ENCODE data around the gene SCART1. TPM values are rescaled to one million over a fixed set of nuclear protein-coding genes. Genes with fewer than 3 reads are reported as not detected.

Gene SCART1
- total RNA-seq, 1 experiment from 2014 or later = 3.7 TPM

GRCh38 chr10:133471300-133472109 is 17.8 kb downstream of the SCART1 start:
- ChIA-PET RAD21 (ENCODE audit: low non-redundant PET in 1 of 2, low total read pairs in 2 of 2, uncharacterized antibody in 2 of 2, unreplicated experiment in 2 of 2) (no interaction called here), CTCF (no interaction called here), POLR2A (no interaction called here)
- Histone ChIP-seq H3K9me2 (ENCODE audit: insufficient read depth) (no peaks in the 10 kb centered on the region), H3K9ac (ENCODE audit: low read length) (no peak overlapping the region), H3K27ac (ENCODE audit: low read depth, low read length) (no peak overlapping the region), H3K79me2 (ENCODE audit: insufficient read depth, low read length) (no peaks in the 10 kb centered on the region), H3K4me3 (replicated peaks in 1 of 2; ENCODE audit: low read depth in 1 of 2, low read length in 2 of 2) (no peak overlapping the region), H2AFZ (ENCODE audit: low read depth, low read length, poor library complexity, severe bottlenecking) (no peak overlapping the region), H4K20me1 (ENCODE audit: insufficient read depth) (no peaks in the 10 kb centered on the region), H3K4me2 (ENCODE audit: low read length) (no peak overlapping the region), H3K9me3 (ENCODE audit: control insufficient read depth in 1 of 2, insufficient read depth in 1 of 2, low read depth in 1 of 2, low read length in 2 of 2) (no peaks in the 10 kb centered on the region), H3K27me3 (ENCODE audit: insufficient read depth, low read length) (no peaks in the 10 kb centered on the region), H3K4me1 (ENCODE audit: control insufficient read depth in 1 of 2, insufficient read depth in 2 of 2, low read length in 2 of 2) (no peaks in the 10 kb centered on the region), H3K36me3 (ENCODE audit: control insufficient read depth in 1 of 2, insufficient read depth in 2 of 2, low read length in 2 of 2) (no peaks in the 10 kb centered on the region)
- no peak for TF ChIP-seq FOSL1 (IDR thresholded peaks at IDR 0.05; ENCODE audit: low read depth)
- no peak for ATAC-seq
- no TSS peak for BruUV-seq (replicated peaks)
- no peak for DNase-seq (ENCODE audit: low read depth, low spot score)
- intact Hi-C loops (cut with micrococcal nuclease) = no loop called here

GRCh38 chr10:133473270-133473669 is 19.5 kb downstream of the SCART1 start:
- ChIA-PET POLR2A (no interaction called here), CTCF (no interaction called here), RAD21 (ENCODE audit: low non-redundant PET in 1 of 2, low total read pairs in 2 of 2, uncharacterized antibody in 2 of 2, unreplicated experiment in 2 of 2) (no interaction called here)
- Histone ChIP-seq H3K9me2 (ENCODE audit: insufficient read depth) (no peaks in the 10 kb centered on the region), H3K36me3 (ENCODE audit: control insufficient read depth in 1 of 2, insufficient read depth in 2 of 2, low read length in 2 of 2) (no peaks in the 10 kb centered on the region), H2AFZ (ENCODE audit: low read depth, low read length, poor library complexity, severe bottlenecking) (no peak overlapping the region), H3K27ac (ENCODE audit: low read depth, low read length) (no peak overlapping the region), H3K27me3 (ENCODE audit: insufficient read depth, low read length) (no peaks in the 10 kb centered on the region), H3K9ac (ENCODE audit: low read length) (no peak overlapping the region), H3K4me3 (replicated peaks in 1 of 2; ENCODE audit: low read depth in 1 of 2, low read length in 2 of 2) (no peak overlapping the region), H3K9me3 (ENCODE audit: control insufficient read depth in 1 of 2, insufficient read depth in 1 of 2, low read depth in 1 of 2, low read length in 2 of 2) (no peaks in the 10 kb centered on the region), H4K20me1 (ENCODE audit: insufficient read depth) (no peaks in the 10 kb centered on the region), H3K79me2 (ENCODE audit: insufficient read depth, low read length) (no peaks in the 10 kb centered on the region), H3K4me1 (ENCODE audit: control insufficient read depth in 1 of 2, insufficient read depth in 2 of 2, low read length in 2 of 2) (no peaks in the 10 kb centered on the region), H3K4me2 (ENCODE audit: low read length) (no peak overlapping the region)
- ATAC-seq = no peak
- TF ChIP-seq ZNF274 (IDR thresholded peaks at IDR 0.05; ENCODE audit: low read depth, low read length) = no peak
- TF ChIP-seq POLR2A (IDR thresholded peaks at IDR 0.05; ENCODE audit: borderline replicate concordance, extremely low read depth, insufficient read depth, insufficient read length) = no peak
- no peak for TF ChIP-seq CBX3 (IDR thresholded peaks at IDR 0.05; ENCODE audit: low read depth)
- TF ChIP-seq SP1 (IDR thresholded peaks at IDR 0.05; ENCODE audit: low read depth) = no peak
- TF ChIP-seq SIN3A (IDR thresholded peaks at IDR 0.05; ENCODE audit: low read depth) = no peak
- TF ChIP-seq JUND (IDR thresholded peaks at IDR 0.05) = no peak
- no peak for TF ChIP-seq CEBPB (IDR thresholded peaks at IDR 0.05; ENCODE audit: low read depth)
- TF ChIP-seq ELF1 (IDR thresholded peaks at IDR 0.05; ENCODE audit: borderline replicate concordance, low read depth) = no peak
- TF ChIP-seq ATF3 (IDR thresholded peaks at IDR 0.05) = no peak
- TF ChIP-seq CTCF (IDR thresholded peaks at IDR 0.05 in 2 of 3, conservative IDR thresholded peaks at IDR 0.05 in 1 of 3; ENCODE audit: borderline replicate concordance in 1 of 3, insufficient read depth in 1 of 3, low read depth in 2 of 3, low read length in 2 of 3) = no peak
- DNase-seq (ENCODE audit: low read depth, low spot score) = no peak
- BruUV-seq (replicated peaks) = no TSS peak
- intact Hi-C loops (cut with micrococcal nuclease) = no loop called here

Data from HCT116 (cell line).